Tibial nerve (tissue), 4 donors: ENCODE measurements around the gene OR52M1.

Experiments
- CTCF ChIP-seq, 5 experiments: fragments of 200-600 bp in 3 of 5; fragments of 450-650 bp in 2 of 5; sonication (generic) in 3 of 5; IDR thresholded peaks; one replicate each; pipeline ENCODE4 v1.5.1; 2016 to 2019; ENCODE audit warnings: antibody characterized with exemption in 5 of 5, mild to moderate bottlenecking in 3 of 5, moderate library complexity in 2 of 5
- EP300 ChIP-seq, 2 donors: sonication (generic); formaldehyde crosslinking; IDR thresholded peaks; one replicate each; pipeline ENCODE4 v1.6.1; 2017; ENCODE audit warnings: antibody characterized with exemption in 2 of 2, mild to moderate bottlenecking in 1 of 2
- POLR2A ChIP-seq, 2 donors: fragments of 450-650 bp; IDR thresholded peaks; one replicate each; pipeline ENCODE4 v1.6.1; 2017; ENCODE audit warnings: antibody characterized with exemption in 2 of 2, mild to moderate bottlenecking in 2 of 2, moderate library complexity in 2 of 2

GRCh38 chr11:4551346-4551979 is 6.5 kb downstream of the OR52M1 start:
- TF ChIP-seq CTCF (IDR thresholded peaks at IDR 0.05), result no peak
- no peak for TF ChIP-seq POLR2A (IDR thresholded peaks at IDR 0.05)
- TF ChIP-seq EP300 (IDR thresholded peaks at IDR 0.05), result no peak
